22Rv1 (cell line): ENCODE data around the gene NUTM2F.
"Not testable (repeated sequence)": the region's sequence is repeated elsewhere in the genome, so short reads cannot be mapped to it uniquely, and the experiment has no call there.

ENCODE experiments used
- ZFX ChIP-seq: fragments of 450-650 bp; IDR thresholded peaks from 2 replicates; pipeline ENCODE4 v1.6.1; 2017; ENCODE audit warnings: antibody characterized with exemption, borderline replicate concordance
- TF ChIP-seq, protein P1 (sequence below): fragments of 450-650 bp; IDR thresholded peaks from 2 replicates; pipeline ENCODE4 v1.5.1; 2017; ENCODE audit warnings: mild to moderate bottlenecking

GRCh38 chr9:94340750-94341149, 12.3 kb upstream of the NUTM2F start:
- TF ChIP-seq, protein P1, sequence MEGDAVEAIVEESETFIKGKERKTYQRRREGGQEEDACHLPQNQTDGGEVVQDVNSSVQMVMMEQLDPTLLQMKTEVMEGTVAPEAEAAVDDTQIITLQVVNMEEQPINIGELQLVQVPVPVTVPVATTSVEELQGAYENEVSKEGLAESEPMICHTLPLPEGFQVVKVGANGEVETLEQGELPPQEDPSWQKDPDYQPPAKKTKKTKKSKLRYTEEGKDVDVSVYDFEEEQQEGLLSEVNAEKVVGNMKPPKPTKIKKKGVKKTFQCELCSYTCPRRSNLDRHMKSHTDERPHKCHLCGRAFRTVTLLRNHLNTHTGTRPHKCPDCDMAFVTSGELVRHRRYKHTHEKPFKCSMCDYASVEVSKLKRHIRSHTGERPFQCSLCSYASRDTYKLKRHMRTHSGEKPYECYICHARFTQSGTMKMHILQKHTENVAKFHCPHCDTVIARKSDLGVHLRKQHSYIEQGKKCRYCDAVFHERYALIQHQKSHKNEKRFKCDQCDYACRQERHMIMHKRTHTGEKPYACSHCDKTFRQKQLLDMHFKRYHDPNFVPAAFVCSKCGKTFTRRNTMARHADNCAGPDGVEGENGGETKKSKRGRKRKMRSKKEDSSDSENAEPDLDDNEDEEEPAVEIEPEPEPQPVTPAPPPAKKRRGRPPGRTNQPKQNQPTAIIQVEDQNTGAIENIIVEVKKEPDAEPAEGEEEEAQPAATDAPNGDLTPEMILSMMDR = not testable (repeated sequence)
- TF ChIP-seq ZFX = not testable (repeated sequence)
